K562 (cell line): ENCODE results near the gene LTBP4. TPM values are rescaled to one million over a fixed set of nuclear protein-coding genes. Genes with fewer than 3 reads are reported as not detected.

ENCODE experiments used
- BRD4 ChIP-seq: fragments of 200-600 bp; sonication (generic); IDR thresholded peaks from 2 replicates; pipeline ENCODE4 v1.6.1; 2017; ENCODE audit warnings: inconsistent platforms
- CBFA2T3 ChIP-seq: fragments of 450-650 bp; IDR thresholded peaks from 2 replicates; pipeline ENCODE4 v1.6.1; 2017
- COPS2 ChIP-seq: fragments of 450-650 bp; conservative IDR thresholded peaks from 2 replicates; pipeline ENCODE4 v1.6.1; 2016; ENCODE audit warnings: mild to moderate bottlenecking, moderate library complexity
- CREB3 ChIP-seq: fragments of 450-650 bp; conservative IDR thresholded peaks from 2 replicates; pipeline ENCODE4 v1.6.1; 2016; ENCODE audit warnings: missing genetic modification characterization, low read depth, mild to moderate bottlenecking, missing compliant biosample characterization, moderate library complexity
- FOXJ2 ChIP-seq: fragments of 200-800 bp; sonication (Bioruptor generic); IDR thresholded peaks from 2 replicates; pipeline ENCODE4 v1.6.1; 2016; ENCODE audit warnings: missing genetic modification characterization, missing compliant biosample characterization
- FOXP1 ChIP-seq: sonication (generic); formaldehyde crosslinking; IDR thresholded peaks from 2 replicates; pipeline ENCODE4 v1.8.0; 2022; ENCODE audit warnings: mild to moderate bottlenecking, missing genetic modification reagents
- GABPB2 ChIP-seq: fragments of 250-450 bp; sonication (Bioruptor Pico); conservative IDR thresholded peaks from 2 replicates; pipeline ENCODE4 v1.5.1; 2021; ENCODE audit warnings: mild to moderate bottlenecking
- GTF2F1 ChIP-seq: IDR thresholded peaks from 2 replicates; pipeline ENCODE4 v1.6.1; 2011; ENCODE audit warnings: low read depth, low read length, improper control_type of control experiment
- PHF8 ChIP-seq: fragments of 200-600 bp; sonication (generic); IDR thresholded peaks from 2 replicates; pipeline ENCODE4 v1.6.1; 2012; ENCODE audit warnings: mixed run types, mild to moderate bottlenecking, inconsistent platforms, low read length, moderate library complexity, borderline replicate concordance
- POLR3G ChIP-seq: IDR thresholded peaks from 2 replicates; pipeline ENCODE4 v1.6.1; 2011; ENCODE audit not compliant: insufficient read length, insufficient replicate concordance; ENCODE audit errors: extremely low read depth
- PTBP1 ChIP-seq: fragments of 200-400 bp; formaldehyde crosslinking; IDR thresholded peaks from 2 replicates; pipeline ENCODE4 v1.6.1; 2017; ENCODE audit warnings: low read depth, low read length
- RBM14 ChIP-seq: fragments of 200-400 bp; formaldehyde crosslinking; IDR thresholded peaks from 2 replicates; pipeline ENCODE4 v1.6.1; 2018; ENCODE audit warnings: low read depth, mild to moderate bottlenecking, low read length, moderate library complexity, borderline replicate concordance; ENCODE audit not compliant: insufficient read depth
- RBM34 ChIP-seq: fragments of 200-400 bp; formaldehyde crosslinking; IDR thresholded peaks from 2 replicates; pipeline ENCODE4 v1.6.1; 2018; ENCODE audit warnings: low read length, borderline replicate concordance; ENCODE audit not compliant: insufficient read depth
- SMARCA5 ChIP-seq: fragments of 450-650 bp; IDR thresholded peaks from 2 replicates; pipeline ENCODE4 v1.6.1; 2016
- SREBF1 ChIP-seq: fragments of 150-350 bp; IDR thresholded peaks from 2 replicates; pipeline ENCODE4 v1.6.1; 2014; ENCODE audit warnings: antibody characterized with exemption, low read depth, low read length, borderline replicate concordance
- ZBED1 ChIP-seq: IDR thresholded peaks from 2 replicates; pipeline ENCODE4 v1.6.1; 2014
- ZNF444 ChIP-seq: fragments of 250-450 bp; sonication (Bioruptor Pico); IDR thresholded peaks from 2 replicates; pipeline ENCODE4 v1.4.0; 2020; ENCODE audit warnings: mild to moderate bottlenecking, moderate library complexity
- ZNF512 ChIP-seq: IDR thresholded peaks from 2 replicates; pipeline ENCODE4 v1.6.1; 2016; ENCODE audit warnings: missing genetic modification characterization, missing compliant biosample characterization
- ZNF699 ChIP-seq: fragments of 250-450 bp; sonication (Bioruptor Pico); IDR thresholded peaks from 2 replicates; pipeline ENCODE4 v1.8.0; 2021; ENCODE audit warnings: mild to moderate bottlenecking, moderate library complexity; ENCODE audit not compliant: insufficient replicate concordance
- polyA plus RNA-seq, 8 experiments: library from polyadenylated mRNA; depleted of rRNA in 4 of 8; stranded (reverse) in 5 of 8; unstranded in 3 of 8; fragments of >200 nt; fragmentation: Nextera tagmentation in 2 of 8; fragmentation: Illumina TruSeq in 1 of 8; extraction: Ambion mirVana in 2 of 8; extraction: Trizol in 1 of 8; gene quantifications; 2 replicates each; pipeline versions ENCODE4 v1.2.1 to v1.2.3, GENCODE V29; 2011 to 2014; ENCODE audit warnings: inconsistent platforms in 1 of 8, missing spikeins in 1 of 8
- total RNA-seq, 7 experiments: library from RNA; depleted of rRNA in 6 of 7; stranded (reverse); fragments of >200 nt in 6 of 7; fragmentation: Illumina TruSeq in 2 of 7; extraction: Trizol in 2 of 7; gene quantifications; 2 replicates each; pipeline versions ENCODE4 v1.2.1 to v1.2.3, GENCODE V29; 2011 to 2021; ENCODE audit warnings: low replicate concordance in 1 of 7
- TF ChIP-seq, protein P1 (sequence below): sonication (generic); formaldehyde crosslinking; IDR thresholded peaks from 2 replicates; pipeline ENCODE4 v1.8.1; 2023; ENCODE audit warnings: mild to moderate bottlenecking, missing genetic modification reagents
- TF ChIP-seq, protein P2 (sequence below): sonication (generic); formaldehyde crosslinking; IDR thresholded peaks from 2 replicates; pipeline ENCODE4 v1.9.0; 2022; ENCODE audit warnings: mild to moderate bottlenecking, missing genetic modification reagents
- TF ChIP-seq, protein P3 (sequence below): fragments of 250-450 bp; sonication (Bioruptor Pico); IDR thresholded peaks from 2 replicates; pipeline ENCODE4 v1.8.0; 2022; ENCODE audit warnings: inconsistent platforms

LTBP4 gene
- total and polyA plus RNA-seq, 9 of the 15 experiments (the other 6 are each of a cell fraction or from before 2014, with no cell fraction given) = 0.35 to 160 (median 31.6) TPM

- TF ChIP-seq, protein P1, sequence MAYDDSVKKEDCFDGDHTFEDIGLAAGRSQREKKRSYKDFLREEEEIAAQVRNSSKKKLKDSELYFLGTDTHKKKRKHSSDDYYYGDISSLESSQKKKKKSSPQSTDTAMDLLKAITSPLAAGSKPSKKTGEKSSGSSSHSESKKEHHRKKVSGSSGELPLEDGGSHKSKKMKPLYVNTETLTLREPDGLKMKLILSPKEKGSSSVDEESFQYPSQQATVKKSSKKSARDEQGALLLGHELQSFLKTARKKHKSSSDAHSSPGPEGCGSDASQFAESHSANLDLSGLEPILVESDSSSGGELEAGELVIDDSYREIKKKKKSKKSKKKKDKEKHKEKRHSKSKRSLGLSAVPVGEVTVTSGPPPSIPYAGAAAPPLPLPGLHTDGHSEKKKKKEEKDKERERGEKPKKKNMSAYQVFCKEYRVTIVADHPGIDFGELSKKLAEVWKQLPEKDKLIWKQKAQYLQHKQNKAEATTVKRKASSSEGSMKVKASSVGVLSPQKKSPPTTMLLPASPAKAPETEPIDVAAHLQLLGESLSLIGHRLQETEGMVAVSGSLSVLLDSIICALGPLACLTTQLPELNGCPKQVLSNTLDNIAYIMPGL (CRISPR knock-in tag) = peak; percentile 74
- TF ChIP-seq ZBED1 (no peak), ZNF444 (CRISPR knock-in tag) (no peak; the same call in 1 of the 2 replicates), SMARCA5 (no peak), CBFA2T3 (no peak), GTF2F1 (no peak), RBM34 (no peak), BRD4 (no peak), SREBF1 (no peak), CREB3 (tag) (no peak), FOXJ2 (tag) (no peak), PTBP1 (no peak), POLR3G (no peak), RBM14 (no peak), ZNF699 (CRISPR knock-in tag) (no peak), ZNF512 (tag) (no peak), COPS2 (no peak), FOXP1 (no peak), PHF8 (peak; percentile 40; the same call in 1 of the 2 replicates), GABPB2 (CRISPR knock-in tag) (no peak)
- TF ChIP-seq, protein P2, sequence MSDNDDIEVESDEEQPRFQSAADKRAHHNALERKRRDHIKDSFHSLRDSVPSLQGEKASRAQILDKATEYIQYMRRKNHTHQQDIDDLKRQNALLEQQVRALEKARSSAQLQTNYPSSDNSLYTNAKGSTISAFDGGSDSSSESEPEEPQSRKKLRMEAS (CRISPR knock-in tag) = 0 out of 2 replicates have a peak, but pooled peaks have one; percentile 33
- TF ChIP-seq, protein P3, sequence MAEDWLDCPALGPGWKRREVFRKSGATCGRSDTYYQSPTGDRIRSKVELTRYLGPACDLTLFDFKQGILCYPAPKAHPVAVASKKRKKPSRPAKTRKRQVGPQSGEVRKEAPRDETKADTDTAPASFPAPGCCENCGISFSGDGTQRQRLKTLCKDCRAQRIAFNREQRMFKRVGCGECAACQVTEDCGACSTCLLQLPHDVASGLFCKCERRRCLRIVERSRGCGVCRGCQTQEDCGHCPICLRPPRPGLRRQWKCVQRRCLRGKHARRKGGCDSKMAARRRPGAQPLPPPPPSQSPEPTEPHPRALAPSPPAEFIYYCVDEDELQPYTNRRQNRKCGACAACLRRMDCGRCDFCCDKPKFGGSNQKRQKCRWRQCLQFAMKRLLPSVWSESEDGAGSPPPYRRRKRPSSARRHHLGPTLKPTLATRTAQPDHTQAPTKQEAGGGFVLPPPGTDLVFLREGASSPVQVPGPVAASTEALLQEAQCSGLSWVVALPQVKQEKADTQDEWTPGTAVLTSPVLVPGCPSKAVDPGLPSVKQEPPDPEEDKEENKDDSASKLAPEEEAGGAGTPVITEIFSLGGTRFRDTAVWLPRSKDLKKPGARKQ = no peak
Observed at GRCh38 chr19:40598121-40598917, 2.9 kb upstream of the LTBP4 start (continued).
